GM12875 (cell line): ENCODE measurements around the gene ACVRL1.

ENCODE experiments used
- H3K4me3 ChIP-seq: one replicate; pipeline ENCODE4 v1.5.1; 2011; ENCODE audit warnings: low read depth, low read length, control low read depth
- TF ChIP-seq, protein P1 (sequence below): IDR thresholded peaks from 2 replicates; pipeline ENCODE4 v1.5.1; 2011; ENCODE audit warnings: low read depth, mild to moderate bottlenecking, control low read depth, inconsistent platforms, low read length, moderate library complexity, borderline replicate concordance; ENCODE audit not compliant: insufficient read depth

Gene ACVRL1

GRCh38 chr12:51971679-51972421 is 64.5 kb downstream of the ACVRL1 start:
- no peak overlapping the region for H3K4me3 ChIP-seq

GRCh38 chr12:51972422-51972812 is 65.1 kb downstream of the ACVRL1 start:
- TF ChIP-seq, protein P1, sequence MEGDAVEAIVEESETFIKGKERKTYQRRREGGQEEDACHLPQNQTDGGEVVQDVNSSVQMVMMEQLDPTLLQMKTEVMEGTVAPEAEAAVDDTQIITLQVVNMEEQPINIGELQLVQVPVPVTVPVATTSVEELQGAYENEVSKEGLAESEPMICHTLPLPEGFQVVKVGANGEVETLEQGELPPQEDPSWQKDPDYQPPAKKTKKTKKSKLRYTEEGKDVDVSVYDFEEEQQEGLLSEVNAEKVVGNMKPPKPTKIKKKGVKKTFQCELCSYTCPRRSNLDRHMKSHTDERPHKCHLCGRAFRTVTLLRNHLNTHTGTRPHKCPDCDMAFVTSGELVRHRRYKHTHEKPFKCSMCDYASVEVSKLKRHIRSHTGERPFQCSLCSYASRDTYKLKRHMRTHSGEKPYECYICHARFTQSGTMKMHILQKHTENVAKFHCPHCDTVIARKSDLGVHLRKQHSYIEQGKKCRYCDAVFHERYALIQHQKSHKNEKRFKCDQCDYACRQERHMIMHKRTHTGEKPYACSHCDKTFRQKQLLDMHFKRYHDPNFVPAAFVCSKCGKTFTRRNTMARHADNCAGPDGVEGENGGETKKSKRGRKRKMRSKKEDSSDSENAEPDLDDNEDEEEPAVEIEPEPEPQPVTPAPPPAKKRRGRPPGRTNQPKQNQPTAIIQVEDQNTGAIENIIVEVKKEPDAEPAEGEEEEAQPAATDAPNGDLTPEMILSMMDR, result no peak
- H3K4me3 ChIP-seq, result no peak overlapping the region

More at GRCh38 chr12:51971679-51972421, 64.5 kb downstream of the ACVRL1 start:
- TF ChIP-seq, protein P1, result no peak

GRCh38 chr12:51972849-51973273 is 65.6 kb downstream of the ACVRL1 start:
- TF ChIP-seq, protein P1, result no peak
- H3K4me3 ChIP-seq, result no peak overlapping the region
